Measurements from ENCODE around the gene KIF23. TPM values are rescaled to one million over a fixed set of nuclear protein-coding genes. Genes with fewer than 3 reads are reported as not detected.

KIF23 gene
- total and polyA plus RNA-seq, 8 donors: 2.1 to 26.3 (median 8.7) TPM

- H3K4me1 ChIP-seq: peaks cover 22 to 72% (median 51%) of the 10 kb centered on the region in 4 donors
- 4 to 9% (median 5%) methylated on average over 16 to 46 of the region's 46 CpGs for WGBS, 5 donors
- intact Hi-C loops (cut with DNase I; ENCODE audit: low total_unique reads): no loop called here
These were observed 48.5 kb downstream of the KIF23 start for GRCh38 chr15:69462493-69463181.

GRCh38 chr15:69463182-69463756 lies 49.1 kb downstream of the KIF23 start:
- H3K27me3 ChIP-seq: no peaks in the 10 kb centered on the region
- no peaks in the 10 kb centered on the region for H3K36me3 ChIP-seq
- H3K9me3 ChIP-seq: no peaks in the 10 kb centered on the region
- peak overlapping the region; percentile 82 to 96 (median 93) for H3K27ac ChIP-seq
- peaks cover 28 to 71% (median 57%) of the 10 kb centered on the region in 4 donors for H3K4me1 ChIP-seq
- intact Hi-C loops (cut with DNase I; ENCODE audit: low total_unique reads): no loop called here
- H3K4me3 ChIP-seq: peak overlapping the region; percentile 45 to 60 (median 56)
- TF ChIP-seq CTCF (IDR thresholded peaks at IDR 0.05) (no peak), EP300 (IDR thresholded peaks at IDR 0.05) (no peak), POLR2A (IDR thresholded peaks at IDR 0.05) (no peak), POLR2AphosphoS5 (IDR thresholded peaks at IDR 0.05) (no peak)
- WGBS, 5 donors: 19 to 25% (median 23%) methylated on average over 13 of the region's 13 CpGs
- no peak for DNase-seq

More at GRCh38 chr15:69462493-69463181, 48.5 kb downstream of the KIF23 start:
- Histone ChIP-seq H3K9me3 (no peaks in the 10 kb centered on the region), H3K27me3 (no peaks in the 10 kb centered on the region), H3K27ac (peak overlapping the region; percentile 82 to 96 (median 93)), H3K4me3 (peak overlapping the region; percentile 45 to 60 (median 56)), H3K36me3 (peaks cover 0 to 4% (median 4%) of the 10 kb centered on the region in 4 donors)
- peak; percentile 96 to 99 for DNase-seq
- TF ChIP-seq EP300 (IDR thresholded peaks at IDR 0.05) (no peak), CTCF (IDR thresholded peaks at IDR 0.05) (peak in 6 of 7 experiments; percentile 62 to 92 (median 86)), POLR2A (IDR thresholded peaks at IDR 0.05) (peak in 2 of 4 donors; percentile 25 to 70), POLR2AphosphoS5 (IDR thresholded peaks at IDR 0.05) (peak; percentile 92)

- TF ChIP-seq POLR2A (IDR thresholded peaks at IDR 0.05) (no peak), CTCF (IDR thresholded peaks at IDR 0.05) (no peak), EP300 (IDR thresholded peaks at IDR 0.05) (no peak), POLR2AphosphoS5 (IDR thresholded peaks at IDR 0.05) (no peak)
- peaks cover 40 to 75% (median 61%) of the 10 kb centered on the region in 4 donors for H3K4me1 ChIP-seq
- no peak overlapping the region for H3K4me3 ChIP-seq
- 58 to 88% (median 72%) methylated on average over 1 of the region's 1 CpG for WGBS, 5 donors
- H3K9me3 ChIP-seq: no peaks in the 10 kb centered on the region
- H3K27me3 ChIP-seq: no peaks in the 10 kb centered on the region
- intact Hi-C loops (cut with DNase I; ENCODE audit: low total_unique reads): no loop called here
- no peaks in the 10 kb centered on the region for H3K36me3 ChIP-seq
- H3K27ac ChIP-seq: peak overlapping the region in 4 of 5 donors; percentile 32 to 79 (median 54)
- DNase-seq: no peak
These were observed 51.1 kb downstream of the KIF23 start for GRCh38 chr15:69465253-69465652.

- Histone ChIP-seq H3K27ac (peak overlapping the region; percentile 29 to 80 (median 74)), H3K4me1 (peaks cover 39 to 62% (median 48%) of the 10 kb centered on the region in 4 donors), H3K4me3 (no peak overlapping the region), H3K36me3 (no peaks in the 10 kb centered on the region), H3K9me3 (no peaks in the 10 kb centered on the region), H3K27me3 (no peaks in the 10 kb centered on the region)
- TF ChIP-seq POLR2A (IDR thresholded peaks at IDR 0.05): no peak
- TF ChIP-seq CTCF (IDR thresholded peaks at IDR 0.05): no peak
- TF ChIP-seq POLR2AphosphoS5 (IDR thresholded peaks at IDR 0.05): no peak
- no peak for TF ChIP-seq EP300 (IDR thresholded peaks at IDR 0.05)
- no peak for DNase-seq
- intact Hi-C loops (cut with DNase I; ENCODE audit: low total_unique reads): no loop called here
- WGBS, 5 donors: 26 to 62% (median 50%) methylated on average over 2 of the region's 2 CpGs
These were observed 52.6 kb downstream of the KIF23 start for GRCh38 chr15:69466733-69467132.
